GM12864 (cell line): ENCODE results near the gene LLGL1.

Experiments used
- DNase-seq: peaks from one replicate; pipeline ENCODE4 v3.0.0-alpha.2; 2011; ENCODE audit warnings: low read depth
- H3K4me3 ChIP-seq: 2 replicates; pipeline ENCODE4 v1.5.1; 2011; ENCODE audit warnings: mild to moderate bottlenecking, low read depth, low read length, control low read depth
- CTCF ChIP-seq: IDR thresholded peaks from 2 replicates; pipeline ENCODE4 v1.5.1; 2011; ENCODE audit warnings: low read depth, mild to moderate bottlenecking, moderate library complexity, low read length, control low read depth, inconsistent platforms; ENCODE audit errors: missing control alignments

LLGL1 gene

GRCh38 chr17:18224053-18224386, 1.4 kb upstream of the LLGL1 start:
- H3K4me3 ChIP-seq: no peak overlapping the region
- TF ChIP-seq CTCF: no peak
- DNase-seq: no peak

GRCh38 chr17:18224387-18225120, 881 bp upstream of the LLGL1 start:
- no peak for TF ChIP-seq CTCF
- DNase-seq: no peak
- H3K4me3 ChIP-seq: peak overlapping the region; percentile 45

DNA sequence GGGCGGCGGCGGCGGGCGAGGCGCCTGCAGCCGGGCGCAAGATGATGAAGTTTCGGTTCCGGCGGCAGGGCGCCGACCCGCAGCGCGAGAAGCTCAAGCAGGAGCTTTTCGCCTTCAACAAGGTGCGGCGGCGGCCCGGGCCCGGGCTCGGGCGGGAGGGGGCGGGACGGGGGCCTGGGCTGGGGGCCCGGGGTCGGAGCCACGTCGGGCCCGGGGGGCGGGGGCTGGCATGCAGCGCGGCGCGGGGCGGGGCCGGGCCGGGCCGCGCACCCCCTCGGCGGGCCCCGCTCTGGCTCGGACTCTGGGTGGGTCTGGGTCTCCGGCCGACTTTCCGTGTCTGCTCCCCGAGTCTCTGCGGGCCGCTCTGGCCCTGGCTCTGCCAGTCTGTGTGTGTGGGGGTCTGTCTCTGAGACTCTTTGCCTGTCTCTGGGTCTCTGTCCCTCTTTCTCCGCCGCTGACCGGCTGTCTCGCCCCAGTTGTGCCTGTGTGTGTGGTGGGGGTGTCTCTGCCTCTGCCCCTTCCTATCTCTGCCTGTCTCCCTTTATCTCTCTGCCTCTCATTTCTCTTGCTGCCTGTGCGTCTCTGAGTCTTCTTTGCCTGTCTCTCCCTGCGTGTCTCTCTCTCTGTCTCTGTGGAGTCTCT, 328 bp downstream of the LLGL1 start:
- no peak for TF ChIP-seq CTCF
- peak overlapping the region; percentile 62 for H3K4me3 ChIP-seq
- no peak for DNase-seq

GRCh38 chr17:18226284-18226945, 980 bp downstream of the LLGL1 start:
- peak overlapping the region; percentile 62 for H3K4me3 ChIP-seq
- TF ChIP-seq CTCF: no peak
- DNase-seq: no peak

- TF ChIP-seq CTCF: no peak
- DNase-seq: no peak
Measured at GRCh38 chr17:18227635-18228034, 2.2 kb downstream of the LLGL1 start.

DNA sequence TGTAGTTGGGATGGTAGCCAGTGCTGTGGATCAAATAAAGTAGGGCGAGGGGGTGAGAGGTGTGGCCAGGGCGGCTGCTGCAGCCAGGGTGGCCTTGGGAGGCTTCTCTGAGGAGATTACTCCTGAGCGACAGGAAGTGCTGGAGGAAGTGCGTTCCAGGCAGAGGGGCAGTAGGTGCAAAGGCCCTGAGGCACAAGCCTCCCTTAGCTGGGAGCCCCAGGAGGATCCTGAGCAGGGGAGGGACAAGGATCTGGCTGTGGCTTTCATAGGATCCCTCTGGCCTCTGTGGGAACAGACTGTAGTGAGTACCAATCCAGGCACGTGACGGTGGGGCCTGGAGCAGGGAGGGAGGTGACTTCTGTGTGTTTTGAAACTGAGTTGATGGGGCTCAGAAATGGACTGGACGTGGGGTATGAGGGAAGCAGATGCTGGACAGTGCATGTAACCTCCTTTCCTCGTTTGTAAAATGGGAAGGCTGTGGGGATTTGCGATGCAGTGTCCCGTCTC, 2.8 kb downstream of the LLGL1 start:
- no peak for TF ChIP-seq CTCF
- no peak overlapping the region for H3K4me3 ChIP-seq
- DNase-seq: no peak

More at GRCh38 chr17:18227635-18228034, 2.2 kb downstream of the LLGL1 start:
- H3K4me3 ChIP-seq: no peak overlapping the region
